Vagina (tissue), 2 donors: ENCODE results near the gene MAL.

Experiments
- POLR2A ChIP-seq, 2 donors: fragments of 450-650 bp; IDR thresholded peaks; one replicate each; pipeline ENCODE4 v1.6.1; 2017; ENCODE audit warnings: antibody characterized with exemption in 2 of 2, mild to moderate bottlenecking in 2 of 2, moderate library complexity in 2 of 2
- POLR2AphosphoS5 ChIP-seq, 2 donors: sonication (generic); formaldehyde crosslinking; IDR thresholded peaks; one replicate each; pipeline ENCODE4 v1.9.0; 2017; ENCODE audit warnings: antibody characterized with exemption in 2 of 2, mild to moderate bottlenecking in 2 of 2, low read depth in 1 of 2; ENCODE audit not compliant: insufficient read depth in 1 of 2
- TF ChIP-seq, protein P1 (sequence below), 3 experiments: fragments of 450-650 bp in 2 of 3; fragments of 200-600 bp in 1 of 3; sonication (generic) in 1 of 3; IDR thresholded peaks; one replicate each; pipeline ENCODE4 v1.5.1; 2017 to 2019; ENCODE audit warnings: antibody characterized with exemption in 3 of 3, mild to moderate bottlenecking in 2 of 3, moderate library complexity in 2 of 3

DNA sequence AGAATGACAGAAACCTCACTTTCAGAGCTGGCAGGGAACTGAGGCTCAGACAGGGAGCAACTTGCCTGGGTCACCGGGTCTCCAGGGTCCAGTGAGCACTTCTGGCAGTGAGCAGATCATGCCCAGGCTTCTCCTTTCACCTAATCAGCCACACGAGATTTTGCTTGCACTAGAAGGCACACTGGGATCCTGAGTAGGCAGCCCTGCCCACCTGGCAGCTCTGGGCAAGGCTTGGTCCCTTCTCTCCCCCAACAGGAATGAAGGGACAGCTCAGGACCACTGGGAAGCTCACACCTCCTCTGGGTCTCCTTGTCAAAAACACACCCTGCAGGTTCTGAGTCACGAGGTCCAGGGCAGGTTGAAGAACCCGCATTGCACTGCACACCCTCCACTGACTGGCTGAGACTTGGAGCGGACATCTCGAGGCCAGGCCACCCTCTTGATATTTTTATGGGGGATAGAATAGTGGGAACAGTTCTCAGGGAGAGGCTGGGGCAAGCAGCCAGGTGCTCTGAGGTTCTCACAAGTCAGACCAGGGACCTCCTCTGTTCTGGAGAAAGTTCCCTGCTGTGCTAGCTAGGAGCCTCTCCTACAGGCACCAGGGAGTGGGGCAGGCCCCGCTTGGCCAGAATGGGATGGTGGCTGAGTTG is 5.7 kb downstream of the MAL start:
- TF ChIP-seq POLR2A (IDR thresholded peaks at IDR 0.05) (no peak), POLR2AphosphoS5 (IDR thresholded peaks at IDR 0.05; ENCODE audit: insufficient read depth in 1 of 2, low read depth in 1 of 2) (no peak)
- TF ChIP-seq, protein P1, sequence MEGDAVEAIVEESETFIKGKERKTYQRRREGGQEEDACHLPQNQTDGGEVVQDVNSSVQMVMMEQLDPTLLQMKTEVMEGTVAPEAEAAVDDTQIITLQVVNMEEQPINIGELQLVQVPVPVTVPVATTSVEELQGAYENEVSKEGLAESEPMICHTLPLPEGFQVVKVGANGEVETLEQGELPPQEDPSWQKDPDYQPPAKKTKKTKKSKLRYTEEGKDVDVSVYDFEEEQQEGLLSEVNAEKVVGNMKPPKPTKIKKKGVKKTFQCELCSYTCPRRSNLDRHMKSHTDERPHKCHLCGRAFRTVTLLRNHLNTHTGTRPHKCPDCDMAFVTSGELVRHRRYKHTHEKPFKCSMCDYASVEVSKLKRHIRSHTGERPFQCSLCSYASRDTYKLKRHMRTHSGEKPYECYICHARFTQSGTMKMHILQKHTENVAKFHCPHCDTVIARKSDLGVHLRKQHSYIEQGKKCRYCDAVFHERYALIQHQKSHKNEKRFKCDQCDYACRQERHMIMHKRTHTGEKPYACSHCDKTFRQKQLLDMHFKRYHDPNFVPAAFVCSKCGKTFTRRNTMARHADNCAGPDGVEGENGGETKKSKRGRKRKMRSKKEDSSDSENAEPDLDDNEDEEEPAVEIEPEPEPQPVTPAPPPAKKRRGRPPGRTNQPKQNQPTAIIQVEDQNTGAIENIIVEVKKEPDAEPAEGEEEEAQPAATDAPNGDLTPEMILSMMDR (IDR thresholded peaks at IDR 0.05) = no peak
